IPS-15b (cell line): ENCODE data around the gene TMEM123.

Experiments used
- H3K27me3 ChIP-seq: one replicate; pipeline ENCODE4 v1.6.1; 2013; ENCODE audit warnings: low read length; ENCODE audit not compliant: control insufficient read depth, insufficient read depth
- H3K36me3 ChIP-seq: one replicate; pipeline ENCODE4 v1.6.1; 2013; ENCODE audit warnings: low read length; ENCODE audit not compliant: control insufficient read depth, insufficient read depth
- H3K4me1 ChIP-seq: one replicate; pipeline ENCODE4 v1.6.1; 2013; ENCODE audit warnings: mild to moderate bottlenecking, low read length; ENCODE audit not compliant: control insufficient read depth, insufficient read depth
- H3K4me3 ChIP-seq: one replicate; pipeline ENCODE4 v1.5.1; 2013; ENCODE audit warnings: low read depth, low read length
- H3K9ac ChIP-seq: one replicate; pipeline ENCODE4 v1.6.1; 2013; ENCODE audit warnings: low read depth, mild to moderate bottlenecking, low read length
- H3K9me3 ChIP-seq: one replicate; pipeline ENCODE4 v1.6.1; 2013; ENCODE audit warnings: mild to moderate bottlenecking, low read length; ENCODE audit not compliant: control insufficient read depth, insufficient read depth

TMEM123 gene

DNA sequence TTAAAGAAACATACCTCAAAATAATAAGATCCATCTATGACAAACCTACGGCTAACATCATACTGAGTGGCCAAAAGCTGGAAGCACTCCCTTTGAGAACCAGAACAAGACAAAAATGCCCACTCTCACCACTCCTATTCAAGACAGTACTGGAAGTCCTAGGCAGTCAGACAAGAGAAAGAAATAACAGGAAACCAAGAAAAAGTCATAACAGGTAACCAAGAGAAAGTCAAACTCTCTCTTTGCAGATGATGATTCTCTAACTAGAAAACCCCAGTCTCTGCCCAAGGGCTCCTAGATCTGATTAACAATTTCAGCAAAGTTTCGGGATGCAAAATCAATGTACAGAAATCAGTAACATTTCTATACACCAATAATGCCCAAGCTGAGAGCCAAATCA is 35.6 kb downstream of the TMEM123 start:
- Histone ChIP-seq H3K36me3 (no peaks in the 10 kb centered on the region), H3K4me3 (no peak overlapping the region), H3K9me3 (no peaks in the 10 kb centered on the region), H3K27me3 (no peaks in the 10 kb centered on the region), H3K9ac (no peak overlapping the region), H3K4me1 (no peaks in the 10 kb centered on the region)

GRCh38 chr11:102415304-102415916 is 37.2 kb downstream of the TMEM123 start:
- Histone ChIP-seq H3K4me3 (no peak overlapping the region), H3K9ac (no peak overlapping the region), H3K9me3 (no peaks in the 10 kb centered on the region), H3K27me3 (no peaks in the 10 kb centered on the region), H3K36me3 (no peaks in the 10 kb centered on the region), H3K4me1 (no peaks in the 10 kb centered on the region)

- no peaks in the 10 kb centered on the region for H3K4me1 ChIP-seq
- H3K27me3 ChIP-seq = no peaks in the 10 kb centered on the region
- no peak overlapping the region for H3K9ac ChIP-seq
- no peaks in the 10 kb centered on the region for H3K9me3 ChIP-seq
- H3K4me3 ChIP-seq = no peak overlapping the region
- H3K36me3 ChIP-seq = no peaks in the 10 kb centered on the region
Observed at GRCh38 chr11:102414559-102414958, 38.0 kb downstream of the TMEM123 start.

DNA sequence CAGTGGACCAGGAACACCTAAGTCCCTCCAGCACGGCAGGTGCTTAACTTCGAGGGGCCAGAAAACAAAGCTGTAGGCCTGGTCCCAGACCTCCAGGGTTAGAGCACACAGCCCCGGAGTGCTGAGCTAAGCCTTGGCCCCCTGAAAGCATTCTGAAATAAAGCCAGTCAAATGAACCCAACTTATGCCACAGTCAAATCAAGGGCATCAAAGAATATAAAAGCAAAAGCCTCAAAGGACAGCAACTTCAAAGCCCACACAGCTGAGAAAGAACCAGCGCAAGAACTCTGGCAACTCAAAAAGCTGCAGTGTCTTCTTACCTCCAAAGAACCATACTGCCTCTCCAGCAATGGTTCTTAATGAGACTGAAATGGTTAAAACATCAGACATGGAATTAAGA is 39.1 kb downstream of the TMEM123 start:
- no peaks in the 10 kb centered on the region for H3K9me3 ChIP-seq
- no peak overlapping the region for H3K4me3 ChIP-seq
- no peaks in the 10 kb centered on the region for H3K4me1 ChIP-seq
- H3K27me3 ChIP-seq = no peaks in the 10 kb centered on the region
- no peak overlapping the region for H3K9ac ChIP-seq
- no peaks in the 10 kb centered on the region for H3K36me3 ChIP-seq

- H3K9ac ChIP-seq = no peak overlapping the region
- H3K4me3 ChIP-seq = no peak overlapping the region
- no peaks in the 10 kb centered on the region for H3K36me3 ChIP-seq
- H3K9me3 ChIP-seq = no peaks in the 10 kb centered on the region
- H3K4me1 ChIP-seq = no peaks in the 10 kb centered on the region
- no peaks in the 10 kb centered on the region for H3K27me3 ChIP-seq
Observed at GRCh38 chr11:102411142-102411541, 41.4 kb downstream of the TMEM123 start.

- Histone ChIP-seq H3K36me3 (no peaks in the 10 kb centered on the region), H3K27me3 (no peaks in the 10 kb centered on the region), H3K4me3 (no peak overlapping the region), H3K9ac (no peak overlapping the region), H3K9me3 (no peaks in the 10 kb centered on the region), H3K4me1 (no peaks in the 10 kb centered on the region)
Observed at GRCh38 chr11:102410382-102410784, 42.2 kb downstream of the TMEM123 start.

DNA sequence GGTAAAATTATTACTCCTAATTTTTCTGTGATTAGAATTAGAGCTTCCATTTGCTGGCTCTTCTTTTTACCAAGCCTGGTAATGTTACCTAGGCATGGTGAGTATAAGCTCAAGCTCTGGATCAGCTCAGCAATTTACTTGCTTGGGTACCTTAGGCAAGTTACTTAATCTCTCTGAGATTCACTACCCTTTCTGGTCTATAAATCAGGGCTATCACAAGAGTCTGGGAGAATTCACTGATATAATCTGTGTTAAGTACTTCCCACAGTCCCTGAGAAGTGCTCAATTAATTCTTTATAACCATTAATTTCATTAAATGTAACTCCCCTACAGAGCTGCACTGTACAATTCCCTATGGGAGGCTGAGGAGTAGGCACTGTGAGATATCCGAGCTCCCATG is 44.2 kb downstream of the TMEM123 start:
- Histone ChIP-seq H3K36me3 (no peaks in the 10 kb centered on the region), H3K9ac (no peak overlapping the region), H3K4me1 (no peaks in the 10 kb centered on the region), H3K27me3 (no peaks in the 10 kb centered on the region), H3K9me3 (no peaks in the 10 kb centered on the region), H3K4me3 (no peak overlapping the region)

DNA sequence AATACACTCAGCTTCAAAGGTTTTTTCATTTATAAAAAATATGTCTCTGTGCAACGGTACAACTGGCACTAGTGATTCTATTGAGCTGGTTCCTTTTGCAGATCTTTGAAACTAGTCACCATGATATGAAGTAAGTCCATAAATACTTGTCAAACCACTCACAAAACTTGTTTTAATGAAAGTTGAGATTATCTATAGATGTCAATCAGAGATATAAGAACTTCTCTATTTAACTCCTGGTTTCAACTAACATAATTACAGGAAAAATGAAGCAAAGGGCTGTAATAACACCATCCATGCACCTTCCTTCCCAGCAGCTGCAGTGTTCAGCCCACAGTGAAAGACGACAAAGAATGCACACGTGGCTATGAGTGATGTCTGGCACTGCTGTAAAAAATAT is 44.7 kb downstream of the TMEM123 start:
- H3K9ac ChIP-seq = no peak overlapping the region
- no peak overlapping the region for H3K4me3 ChIP-seq
- H3K36me3 ChIP-seq = no peaks in the 10 kb centered on the region
- H3K9me3 ChIP-seq = no peaks in the 10 kb centered on the region
- H3K27me3 ChIP-seq = no peaks in the 10 kb centered on the region
- no peaks in the 10 kb centered on the region for H3K4me1 ChIP-seq

GRCh38 chr11:102406099-102406498 is 46.5 kb downstream of the TMEM123 start:
- Histone ChIP-seq H3K36me3 (no peaks in the 10 kb centered on the region), H3K27me3 (no peaks in the 10 kb centered on the region), H3K9me3 (no peaks in the 10 kb centered on the region)

GRCh38 chr11:102405501-102405900 is 47.1 kb downstream of the TMEM123 start:
- H3K4me1 ChIP-seq = no peaks in the 10 kb centered on the region
- no peak overlapping the region for H3K4me3 ChIP-seq
- H3K9me3 ChIP-seq = no peaks in the 10 kb centered on the region
- H3K27me3 ChIP-seq = no peaks in the 10 kb centered on the region
- H3K9ac ChIP-seq = no peak overlapping the region
- H3K36me3 ChIP-seq = no peaks in the 10 kb centered on the region

More at GRCh38 chr11:102406099-102406498, 46.5 kb downstream of the TMEM123 start:
- no peak overlapping the region for H3K9ac ChIP-seq
- no peaks in the 10 kb centered on the region for H3K4me1 ChIP-seq
- H3K4me3 ChIP-seq = no peak overlapping the region

GRCh38 chr11:102402548-102402947 is 50.0 kb downstream of the TMEM123 start:
- no peaks in the 10 kb centered on the region for H3K4me1 ChIP-seq
- no peaks in the 10 kb centered on the region for H3K36me3 ChIP-seq
- no peak overlapping the region for H3K9ac ChIP-seq
- no peaks in the 10 kb centered on the region for H3K9me3 ChIP-seq
- H3K4me3 ChIP-seq = no peak overlapping the region
- H3K27me3 ChIP-seq = no peaks in the 10 kb centered on the region

GRCh38 chr11:102401905-102402304 is 50.7 kb downstream of the TMEM123 start:
- Histone ChIP-seq H3K9me3 (no peaks in the 10 kb centered on the region), H3K27me3 (no peaks in the 10 kb centered on the region), H3K4me1 (no peaks in the 10 kb centered on the region), H3K9ac (no peak overlapping the region), H3K4me3 (no peak overlapping the region), H3K36me3 (no peaks in the 10 kb centered on the region)
